H1 (cell line): Measurements from ENCODE around the gene GRIFIN. TPM values are rescaled to one million over a fixed set of nuclear protein-coding genes. Genes with fewer than 3 reads are reported as not detected.
A peak's percentile ranks its signal among the peaks of the same experiment; 100 is the strongest.

Experiments
- BRCA1 ChIP-seq: IDR thresholded peaks from 2 replicates; pipeline ENCODE4 v1.6.1; 2012; ENCODE audit warnings: low read depth, low read length, improper control_type of control experiment
- CBX5 ChIP-seq: fragments of 300-800, 300-1000 bp; sonication (generic); IDR thresholded peaks from 2 replicates; pipeline ENCODE4 v1.7.1; 2016; ENCODE audit warnings: antibody characterized with exemption, low read length, low read depth
- EZH2 ChIP-seq: fragments of 200-600 bp; sonication (generic); IDR thresholded peaks from 2 replicates; pipeline ENCODE4 v1.7.1; 2012; ENCODE audit warnings: low read depth, mild to moderate bottlenecking, moderate library complexity, low read length, inconsistent platforms; ENCODE audit not compliant: severe bottlenecking
- HDAC2 ChIP-seq, 2 experiments: fragments of 300-600 bp in 1 of 2; sonication (generic) in 1 of 2; IDR thresholded peaks; 2 replicates each; pipeline ENCODE4 v1.6.1; 2011 to 2012; ENCODE audit warnings: low read depth in 2 of 2, low read length in 2 of 2, mild to moderate bottlenecking in 2 of 2, moderate library complexity in 2 of 2, borderline replicate concordance in 1 of 2, inconsistent platforms in 1 of 2
- TAF7 ChIP-seq: optimal IDR thresholded peaks from 2 replicates; pipeline ENCODE3; 2011; ENCODE audit warnings: low read depth, mild to moderate bottlenecking, inconsistent platforms, low read length, moderate library complexity, borderline replicate concordance
- TCF12 ChIP-seq: IDR thresholded peaks from 2 replicates; pipeline ENCODE4 v1.6.1; 2011; ENCODE audit warnings: low read depth, mild to moderate bottlenecking, low read length
- TEAD4 ChIP-seq: IDR thresholded peaks from 2 replicates; pipeline ENCODE4 v1.6.1; 2012; ENCODE audit warnings: low read depth, low read length, inconsistent platforms, mixed read lengths
- polyA plus RNA-seq, 7 experiments: library from polyadenylated mRNA; depleted of rRNA in 3 of 7; stranded (reverse) in 5 of 7; unstranded in 2 of 7; fragments of >200 nt in 5 of 7; fragments of 200-250 nt in 2 of 7; gene quantifications; 1 replicate in 5 of 7; 2 replicates in 1 of 7; 4 replicates in 1 of 7; pipeline versions ENCODE4 v1.2.1 to v1.2.3, GENCODE V29; 2011 to 2013; ENCODE audit warnings: missing spikeins in 2 of 7, mixed read lengths in 2 of 7
- total RNA-seq: library from RNA; stranded (reverse); fragmentation: NEBNext Ultra II Directional; extraction: Animal tissue kit (Norgen Biotek cat#: 25700); gene quantifications from 2 replicates; pipeline ENCODE4 v1.2.1, GENCODE V29; 2021
- TF ChIP-seq, protein P1 (sequence below): fragments of 300-600 bp; sonication (generic); IDR thresholded peaks from 2 replicates; pipeline ENCODE4 v1.7.1; 2012; ENCODE audit warnings: low read length, moderate library complexity, mild to moderate bottlenecking, inconsistent platforms; ENCODE audit not compliant: insufficient replicate concordance
- TF ChIP-seq, protein P2 (sequence below): IDR thresholded peaks from 2 replicates; pipeline ENCODE4 v1.6.1; 2012; ENCODE audit warnings: inconsistent platforms

The GRIFIN gene
- total and polyA plus RNA-seq, 2 of the 8 experiments (the other 6 are each of a cell fraction or from before 2014, with no cell fraction given), result not detected

- TF ChIP-seq, protein P1, sequence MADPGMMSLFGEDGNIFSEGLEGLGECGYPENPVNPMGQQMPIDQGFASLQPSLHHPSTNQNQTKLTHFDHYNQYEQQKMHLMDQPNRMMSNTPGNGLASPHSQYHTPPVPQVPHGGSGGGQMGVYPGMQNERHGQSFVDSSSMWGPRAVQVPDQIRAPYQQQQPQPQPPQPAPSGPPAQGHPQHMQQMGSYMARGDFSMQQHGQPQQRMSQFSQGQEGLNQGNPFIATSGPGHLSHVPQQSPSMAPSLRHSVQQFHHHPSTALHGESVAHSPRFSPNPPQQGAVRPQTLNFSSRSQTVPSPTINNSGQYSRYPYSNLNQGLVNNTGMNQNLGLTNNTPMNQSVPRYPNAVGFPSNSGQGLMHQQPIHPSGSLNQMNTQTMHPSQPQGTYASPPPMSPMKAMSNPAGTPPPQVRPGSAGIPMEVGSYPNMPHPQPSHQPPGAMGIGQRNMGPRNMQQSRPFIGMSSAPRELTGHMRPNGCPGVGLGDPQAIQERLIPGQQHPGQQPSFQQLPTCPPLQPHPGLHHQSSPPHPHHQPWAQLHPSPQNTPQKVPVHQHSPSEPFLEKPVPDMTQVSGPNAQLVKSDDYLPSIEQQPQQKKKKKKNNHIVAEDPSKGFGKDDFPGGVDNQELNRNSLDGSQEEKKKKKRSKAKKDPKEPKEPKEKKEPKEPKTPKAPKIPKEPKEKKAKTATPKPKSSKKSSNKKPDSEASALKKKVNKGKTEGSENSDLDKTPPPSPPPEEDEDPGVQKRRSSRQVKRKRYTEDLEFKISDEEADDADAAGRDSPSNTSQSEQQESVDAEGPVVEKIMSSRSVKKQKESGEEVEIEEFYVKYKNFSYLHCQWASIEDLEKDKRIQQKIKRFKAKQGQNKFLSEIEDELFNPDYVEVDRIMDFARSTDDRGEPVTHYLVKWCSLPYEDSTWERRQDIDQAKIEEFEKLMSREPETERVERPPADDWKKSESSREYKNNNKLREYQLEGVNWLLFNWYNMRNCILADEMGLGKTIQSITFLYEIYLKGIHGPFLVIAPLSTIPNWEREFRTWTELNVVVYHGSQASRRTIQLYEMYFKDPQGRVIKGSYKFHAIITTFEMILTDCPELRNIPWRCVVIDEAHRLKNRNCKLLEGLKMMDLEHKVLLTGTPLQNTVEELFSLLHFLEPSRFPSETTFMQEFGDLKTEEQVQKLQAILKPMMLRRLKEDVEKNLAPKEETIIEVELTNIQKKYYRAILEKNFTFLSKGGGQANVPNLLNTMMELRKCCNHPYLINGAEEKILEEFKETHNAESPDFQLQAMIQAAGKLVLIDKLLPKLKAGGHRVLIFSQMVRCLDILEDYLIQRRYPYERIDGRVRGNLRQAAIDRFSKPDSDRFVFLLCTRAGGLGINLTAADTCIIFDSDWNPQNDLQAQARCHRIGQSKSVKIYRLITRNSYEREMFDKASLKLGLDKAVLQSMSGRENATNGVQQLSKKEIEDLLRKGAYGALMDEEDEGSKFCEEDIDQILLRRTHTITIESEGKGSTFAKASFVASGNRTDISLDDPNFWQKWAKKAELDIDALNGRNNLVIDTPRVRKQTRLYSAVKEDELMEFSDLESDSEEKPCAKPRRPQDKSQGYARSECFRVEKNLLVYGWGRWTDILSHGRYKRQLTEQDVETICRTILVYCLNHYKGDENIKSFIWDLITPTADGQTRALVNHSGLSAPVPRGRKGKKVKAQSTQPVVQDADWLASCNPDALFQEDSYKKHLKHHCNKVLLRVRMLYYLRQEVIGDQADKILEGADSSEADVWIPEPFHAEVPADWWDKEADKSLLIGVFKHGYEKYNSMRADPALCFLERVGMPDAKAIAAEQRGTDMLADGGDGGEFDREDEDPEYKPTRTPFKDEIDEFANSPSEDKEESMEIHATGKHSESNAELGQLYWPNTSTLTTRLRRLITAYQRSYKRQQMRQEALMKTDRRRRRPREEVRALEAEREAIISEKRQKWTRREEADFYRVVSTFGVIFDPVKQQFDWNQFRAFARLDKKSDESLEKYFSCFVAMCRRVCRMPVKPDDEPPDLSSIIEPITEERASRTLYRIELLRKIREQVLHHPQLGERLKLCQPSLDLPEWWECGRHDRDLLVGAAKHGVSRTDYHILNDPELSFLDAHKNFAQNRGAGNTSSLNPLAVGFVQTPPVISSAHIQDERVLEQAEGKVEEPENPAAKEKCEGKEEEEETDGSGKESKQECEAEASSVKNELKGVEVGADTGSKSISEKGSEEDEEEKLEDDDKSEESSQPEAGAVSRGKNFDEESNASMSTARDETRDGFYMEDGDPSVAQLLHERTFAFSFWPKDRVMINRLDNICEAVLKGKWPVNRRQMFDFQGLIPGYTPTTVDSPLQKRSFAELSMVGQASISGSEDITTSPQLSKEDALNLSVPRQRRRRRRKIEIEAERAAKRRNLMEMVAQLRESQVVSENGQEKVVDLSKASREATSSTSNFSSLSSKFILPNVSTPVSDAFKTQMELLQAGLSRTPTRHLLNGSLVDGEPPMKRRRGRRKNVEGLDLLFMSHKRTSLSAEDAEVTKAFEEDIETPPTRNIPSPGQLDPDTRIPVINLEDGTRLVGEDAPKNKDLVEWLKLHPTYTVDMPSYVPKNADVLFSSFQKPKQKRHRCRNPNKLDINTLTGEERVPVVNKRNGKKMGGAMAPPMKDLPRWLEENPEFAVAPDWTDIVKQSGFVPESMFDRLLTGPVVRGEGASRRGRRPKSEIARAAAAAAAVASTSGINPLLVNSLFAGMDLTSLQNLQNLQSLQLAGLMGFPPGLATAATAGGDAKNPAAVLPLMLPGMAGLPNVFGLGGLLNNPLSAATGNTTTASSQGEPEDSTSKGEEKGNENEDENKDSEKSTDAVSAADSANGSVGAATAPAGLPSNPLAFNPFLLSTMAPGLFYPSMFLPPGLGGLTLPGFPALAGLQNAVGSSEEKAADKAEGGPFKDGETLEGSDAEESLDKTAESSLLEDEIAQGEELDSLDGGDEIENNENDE, result no peak
- peak; percentile 53; the same call in 1 of the 2 replicates for TF ChIP-seq TEAD4
- no peak for TF ChIP-seq TAF7
- no peak for TF ChIP-seq EZH2
- TF ChIP-seq CBX5, result no peak
- no peak for TF ChIP-seq BRCA1
- no peak for TF ChIP-seq HDAC2 (IDR thresholded peaks at IDR 0.05; ENCODE audit: borderline replicate concordance in 1 of 2, low read depth in 2 of 2, low read length in 2 of 2)
- TF ChIP-seq, protein P2, sequence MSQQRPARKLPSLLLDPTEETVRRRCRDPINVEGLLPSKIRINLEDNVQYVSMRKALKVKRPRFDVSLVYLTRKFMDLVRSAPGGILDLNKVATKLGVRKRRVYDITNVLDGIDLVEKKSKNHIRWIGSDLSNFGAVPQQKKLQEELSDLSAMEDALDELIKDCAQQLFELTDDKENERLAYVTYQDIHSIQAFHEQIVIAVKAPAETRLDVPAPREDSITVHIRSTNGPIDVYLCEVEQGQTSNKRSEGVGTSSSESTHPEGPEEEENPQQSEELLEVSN, result no peak
- TF ChIP-seq TCF12, result peak; percentile 73; the same call in 1 of the 2 replicates
Measured at GRCh38 chr7:2498708-2499107, 22.5 kb upstream of the GRIFIN start (continued).
